Neural crest cell (in vitro differentiated cells): ENCODE measurements around the gene UTP3. TPM values are rescaled to one million over a fixed set of nuclear protein-coding genes. Genes with fewer than 3 reads are reported as not detected.

ENCODE experiments used
- DNase-seq: peaks from one replicate; pipeline ENCODE4 v3.0.0; 2021; ENCODE audit warnings: low read depth, mixed read lengths, low spot score
- H3K27ac Mint-ChIP-seq: one replicate; pipeline ENCODE4 v1.8.0; 2021; ENCODE audit warnings: mild to moderate bottlenecking, mixed read lengths; ENCODE audit not compliant: unreplicated experiment
- H3K27me3 Mint-ChIP-seq: 2 replicates; pipeline ENCODE4 v1.8.0; 2021; ENCODE audit warnings: low read depth, mild to moderate bottlenecking, mixed read lengths
- H3K36me3 Mint-ChIP-seq: 2 replicates; pipeline ENCODE4 v1.8.0; 2021; ENCODE audit warnings: low read depth, mild to moderate bottlenecking, mixed read lengths
- H3K4me1 Mint-ChIP-seq: 2 replicates; pipeline ENCODE4 v1.8.0; 2021; ENCODE audit warnings: mixed read lengths
- H3K4me3 Mint-ChIP-seq: one replicate; pipeline ENCODE4 v1.8.0; 2021; ENCODE audit warnings: mild to moderate bottlenecking, mixed read lengths
- H3K9me3 Mint-ChIP-seq: 2 replicates; pipeline ENCODE4 v1.8.0; 2021; ENCODE audit warnings: mixed read lengths
- CTCF ChIP-seq: fragments of 200-600 bp; sonication (generic); conservative IDR thresholded peaks from 2 replicates; pipeline ENCODE4 v1.5.0; 2021; ENCODE audit warnings: antibody characterized with exemption, mild to moderate bottlenecking
- total RNA-seq: library from RNA; stranded (reverse); gene quantifications from 2 replicates; pipeline ENCODE4 v1.2.1, GENCODE V29; 2021

UTP3 gene
- total RNA-seq, 1 donor from 2014 or later, result 30.1 TPM

- no peak for TF ChIP-seq CTCF
- no peaks in the 10 kb centered on the region for H3K27me3 Mint-ChIP-seq
- H3K4me3 Mint-ChIP-seq, result no peak overlapping the region
- no peaks in the 10 kb centered on the region for H3K9me3 Mint-ChIP-seq
- H3K36me3 Mint-ChIP-seq, result no peaks in the 10 kb centered on the region
- peaks cover 38% of the 10 kb centered on the region for H3K4me1 Mint-ChIP-seq
- no peak overlapping the region for H3K27ac Mint-ChIP-seq
- no peak for DNase-seq
These were observed 51.4 kb downstream of the UTP3 start for GRCh38 chr4:70739496-70740337.

Other genes with a start within 250 kb of the UTP3 start
- not detected in 2 replicates for gene MUC7, start 216.3 kb upstream of the UTP3 start, total RNA-seq
- not detected in 2 replicates for gene AMTN, start 170.0 kb upstream of the UTP3 start, total RNA-seq
- gene AMBN, start 96.3 kb upstream of the UTP3 start, total RNA-seq, result not detected in 2 replicates
- gene ENAM, start 59.8 kb upstream of the UTP3 start, total RNA-seq, result not detected in 2 replicates
- gene JCHAIN, start 22.0 kb upstream of the UTP3 start, total RNA-seq, result not detected in 2 replicates
- 87.7 and 98.8 TPM in 2 replicates for gene RUFY3, start 33.4 kb downstream of the UTP3 start, total RNA-seq
- gene GRSF1, start 151.4 kb downstream of the UTP3 start, total RNA-seq, result 77.3 and 80.0 TPM in 2 replicates
- 37.2 and 39.5 TPM in 2 replicates for gene MOB1B, start 213.8 kb downstream of the UTP3 start, total RNA-seq